ENCODE results near the gene ELK4. TPM values are rescaled to one million over a fixed set of nuclear protein-coding genes. Genes with fewer than 3 reads are reported as not detected.
A peak's percentile ranks its signal among the peaks of the same experiment; 100 is the strongest.

ELK4 gene
- total and polyA plus RNA-seq, 2 of the 13 experiments (the other 11 are each of a cell fraction or from before 2014, with no cell fraction given), result 8.3 to 13.1 TPM

- TF ChIP-seq ZNF691 (CRISPR knock-in tag; IDR thresholded peaks at IDR 0.05; ENCODE audit: borderline replicate concordance, low read depth) (no peak), HMG20B (CRISPR knock-in tag; conservative IDR thresholded peaks at IDR 0.05) (no peak), PAXIP1 (CRISPR knock-in tag; conservative IDR thresholded peaks at IDR 0.05) (0 out of 2 replicates have a peak, but pooled peaks have one; percentile 28), TBX3 (IDR thresholded peaks at IDR 0.05; ENCODE audit: borderline replicate concordance) (no peak), FOXA1 (IDR thresholded peaks at IDR 0.05) (no peak), FOXA1 (CRISPR knock-in tag; IDR thresholded peaks at IDR 0.05) (no peak), KDM6A (CRISPR knock-in tag; IDR thresholded peaks at IDR 0.05; ENCODE audit: low read depth) (no peak), IKZF4 (CRISPR knock-in tag; IDR thresholded peaks at IDR 0.05; ENCODE audit: borderline replicate concordance, low read depth, not compliant biosample characterization) (no peak), SKIL (CRISPR knock-in tag; IDR thresholded peaks at IDR 0.05; ENCODE audit: borderline replicate concordance) (no peak), NFIB (CRISPR knock-in tag; IDR thresholded peaks at IDR 0.05; ENCODE audit: borderline replicate concordance) (no peak), ZNF672 (CRISPR knock-in tag; IDR thresholded peaks at IDR 0.05) (no peak), CSRNP1 (CRISPR knock-in tag; IDR thresholded peaks at IDR 0.05) (no peak), YY1 (IDR thresholded peaks at IDR 0.05; ENCODE audit: insufficient read depth, insufficient replicate concordance, low read depth, low read length) (no peak)
Measured at GRCh38 chr1:205616563-205617293, 15.1 kb downstream of the ELK4 start (continued).
